Endodermal cell (in vitro differentiated cells): Measurements from ENCODE around the gene TKT. TPM values are rescaled to one million over a fixed set of nuclear protein-coding genes. Genes with fewer than 3 reads are reported as not detected.

Source experiments
- DNase-seq: peaks from one replicate; pipeline ENCODE4 v3.0.0-alpha.2; 2017
- H3K27ac ChIP-seq: 2 replicates; pipeline ENCODE4 v1.5.1; 2013; ENCODE audit warnings: mild to moderate bottlenecking, low read depth, low read length, moderate library complexity
- H3K27me3 ChIP-seq: 2 replicates; pipeline ENCODE4 v1.6.1; 2013; ENCODE audit warnings: mild to moderate bottlenecking, low read length, moderate library complexity; ENCODE audit not compliant: insufficient read depth, control insufficient read depth, poor library complexity, severe bottlenecking
- H3K36me3 ChIP-seq: 2 replicates; pipeline ENCODE4 v1.7.0; 2013; ENCODE audit warnings: mild to moderate bottlenecking, low read length, moderate library complexity; ENCODE audit not compliant: control insufficient read depth, insufficient read depth
- H3K4me1 ChIP-seq: one replicate; pipeline ENCODE4 v1.7.0; 2013; ENCODE audit warnings: low read length; ENCODE audit not compliant: control insufficient read depth, insufficient read depth
- H3K4me3 ChIP-seq: 2 replicates; pipeline ENCODE4 v1.5.1; 2013; ENCODE audit warnings: mild to moderate bottlenecking, low read length, moderate library complexity
- H3K9ac ChIP-seq: 2 replicates; pipeline ENCODE4 v1.6.1; 2013; ENCODE audit warnings: mild to moderate bottlenecking, low read length, moderate library complexity; ENCODE audit not compliant: poor library complexity, severe bottlenecking; ENCODE audit errors: extremely low read depth
- H3K9me3 ChIP-seq: 2 replicates; pipeline ENCODE4 v1.6.1; 2013; ENCODE audit warnings: mild to moderate bottlenecking, low read length, moderate library complexity; ENCODE audit not compliant: control insufficient read depth
- H3K27ac Mint-ChIP-seq: 2 replicates; pipeline ENCODE4 v1.8.0; 2020; ENCODE audit warnings: mixed read lengths
- H3K27me3 Mint-ChIP-seq: 2 replicates; pipeline ENCODE4 v1.8.0; 2021; ENCODE audit warnings: mild to moderate bottlenecking, mixed read lengths; ENCODE audit not compliant: insufficient read depth
- H3K36me3 Mint-ChIP-seq: 2 replicates; pipeline ENCODE4 v1.8.0; 2020; ENCODE audit warnings: low read depth, mixed read lengths
- H3K4me1 Mint-ChIP-seq: 2 replicates; pipeline ENCODE4 v1.8.0; 2020; ENCODE audit warnings: mixed read lengths
- H3K4me3 Mint-ChIP-seq: 2 replicates; pipeline ENCODE4 v1.8.0; 2020; ENCODE audit warnings: mild to moderate bottlenecking, moderate library complexity, mixed read lengths
- H3K9me3 Mint-ChIP-seq: 2 replicates; pipeline ENCODE4 v1.8.0; 2020; ENCODE audit warnings: mild to moderate bottlenecking, mixed read lengths
- CTCF ChIP-seq: fragments of 200-600 bp; sonication (generic); conservative IDR thresholded peaks from 2 replicates; pipeline ENCODE4 v1.5.0; 2021; ENCODE audit warnings: antibody characterized with exemption, mild to moderate bottlenecking
- WGBS, 2 experiments: methylation state at CpG; one replicate each; pipeline versions ENCODE4 v1.1.5 to v1.1.7; 2013; ENCODE audit warnings: missing lambda C conversion rate in 2 of 2, mixed read lengths in 1 of 2; ENCODE audit not compliant: insufficient coverage in 1 of 2, insufficient read length in 1 of 2; 5-methylcytosine and 5-hydroxymethylcytosine counted together
- total RNA-seq, 2 donors: library from RNA; stranded (reverse); fragmentation: NEBNext Ultra II Directional in 1 of 2; extraction: Animal tissue kit (Norgen Biotek cat#: 25700) in 1 of 2; gene quantifications; 2 replicates in 1 of 2; 3 replicates in 1 of 2; pipeline ENCODE4 v1.2.1, GENCODE V29; 2021

The TKT gene
- total RNA-seq, 2 donors from 2014 or later = 373 to 472 TPM

- peak; percentile 17 for TF ChIP-seq CTCF
- no peaks in the 10 kb centered on the region for H3K27me3 ChIP-seq
- WGBS, 2 experiments = 74 to 83% methylated on average over 10 to 17 of the region's 17 CpGs
- Mint-ChIP-seq H3K9me3 (peaks cover 5% of the 10 kb centered on the region), H3K36me3 (peaks cover 11% of the 10 kb centered on the region), H3K4me1 (peaks cover 4% of the 10 kb centered on the region), H3K27ac (no peak overlapping the region), H3K27me3 (no peaks in the 10 kb centered on the region), H3K4me3 (no peak overlapping the region)
- peak; percentile 89 for DNase-seq
- peaks cover 7% of the 10 kb centered on the region for H3K4me1 ChIP-seq
- no peak overlapping the region for H3K27ac ChIP-seq
- H3K4me3 ChIP-seq = no peak overlapping the region
- H3K9me3 ChIP-seq = no peaks in the 10 kb centered on the region
- H3K9ac ChIP-seq = no peak overlapping the region
- H3K36me3 ChIP-seq = peaks cover 4% of the 10 kb centered on the region
Observed at GRCh38 chr3:53196575-53197407, 59.0 kb downstream of the TKT start.

- H3K27ac Mint-ChIP-seq = no peak overlapping the region
Observed at GRCh38 chr3:53195602-53196574, 59.9 kb downstream of the TKT start.

More at GRCh38 chr3:53195602-53196574, 59.9 kb downstream of the TKT start:
- H3K27ac ChIP-seq = no peak overlapping the region
- Mint-ChIP-seq H3K27me3 (no peaks in the 10 kb centered on the region), H3K4me1 (peaks cover 4% of the 10 kb centered on the region), H3K36me3 (peaks cover 11% of the 10 kb centered on the region), H3K9me3 (peaks cover 2% of the 10 kb centered on the region), H3K4me3 (no peak overlapping the region)
- H3K9ac ChIP-seq = no peak overlapping the region
- peaks cover 6% of the 10 kb centered on the region for H3K36me3 ChIP-seq
- TF ChIP-seq CTCF = peak; percentile 99
- no peaks in the 10 kb centered on the region for H3K9me3 ChIP-seq
- 38 to 39% methylated on average over 23 to 36 of the region's 36 CpGs for WGBS, 2 experiments
- H3K27me3 ChIP-seq = no peaks in the 10 kb centered on the region
- peak; percentile 91 for DNase-seq
- H3K4me1 ChIP-seq = peaks cover 7% of the 10 kb centered on the region
- H3K4me3 ChIP-seq = no peak overlapping the region
